Immature natural killer cell (primary cell): ENCODE measurements around the gene RASGEF1C. TPM values are rescaled to one million over a fixed set of nuclear protein-coding genes. Genes with fewer than 3 reads are reported as not detected.

Source experiments
- DNase-seq, 3 donors: peaks; one replicate each; pipeline ENCODE4 v3.0.0; 2022; ENCODE audit warnings: mixed read lengths in 1 of 3
- H3K27ac Mint-ChIP-seq, 6 donors: one replicate each; pipeline ENCODE4 v1.8.0; 2020; ENCODE audit warnings: mixed read lengths in 6 of 6, mild to moderate bottlenecking in 5 of 6, inconsistent platforms in 4 of 6, moderate library complexity in 3 of 6
- H3K27me3 Mint-ChIP-seq, 3 donors: one replicate each; pipeline ENCODE4 v1.8.0; 2020 to 2021; ENCODE audit warnings: low read depth in 3 of 3, mild to moderate bottlenecking in 3 of 3, mixed read lengths in 3 of 3, moderate library complexity in 3 of 3, inconsistent platforms in 1 of 3
- H3K36me3 Mint-ChIP-seq, 3 donors: one replicate each; pipeline ENCODE4 v1.8.0; 2020; ENCODE audit warnings: mixed read lengths in 3 of 3, inconsistent platforms in 2 of 3, mild to moderate bottlenecking in 2 of 3
- H3K4me1 Mint-ChIP-seq, 2 donors: one replicate each; pipeline ENCODE4 v1.8.0; 2020; ENCODE audit warnings: inconsistent platforms in 2 of 2, mild to moderate bottlenecking in 2 of 2, mixed read lengths in 2 of 2, moderate library complexity in 1 of 2
- H3K4me3 Mint-ChIP-seq, 5 donors: one replicate each; pipeline ENCODE4 v1.8.0; 2020; ENCODE audit warnings: mild to moderate bottlenecking in 5 of 5, mixed read lengths in 5 of 5, inconsistent platforms in 3 of 5, moderate library complexity in 3 of 5
- H3K9me3 Mint-ChIP-seq, 6 donors: one replicate each; pipeline ENCODE4 v1.8.0; 2020; ENCODE audit warnings: mild to moderate bottlenecking in 6 of 6, mixed read lengths in 6 of 6, inconsistent platforms in 4 of 6, moderate library complexity in 3 of 6
- polyA plus RNA-seq, 3 donors: library from polyadenylated mRNA; unstranded; fragments of 300-500 nt; fragmentation: Illumina TruSeq; gene quantifications; one replicate each; pipeline ENCODE4 v1.2.3, GENCODE V29; 2021

RASGEF1C gene
- polyA plus RNA-seq, 3 donors from 2014 or later = not detected

DNA sequence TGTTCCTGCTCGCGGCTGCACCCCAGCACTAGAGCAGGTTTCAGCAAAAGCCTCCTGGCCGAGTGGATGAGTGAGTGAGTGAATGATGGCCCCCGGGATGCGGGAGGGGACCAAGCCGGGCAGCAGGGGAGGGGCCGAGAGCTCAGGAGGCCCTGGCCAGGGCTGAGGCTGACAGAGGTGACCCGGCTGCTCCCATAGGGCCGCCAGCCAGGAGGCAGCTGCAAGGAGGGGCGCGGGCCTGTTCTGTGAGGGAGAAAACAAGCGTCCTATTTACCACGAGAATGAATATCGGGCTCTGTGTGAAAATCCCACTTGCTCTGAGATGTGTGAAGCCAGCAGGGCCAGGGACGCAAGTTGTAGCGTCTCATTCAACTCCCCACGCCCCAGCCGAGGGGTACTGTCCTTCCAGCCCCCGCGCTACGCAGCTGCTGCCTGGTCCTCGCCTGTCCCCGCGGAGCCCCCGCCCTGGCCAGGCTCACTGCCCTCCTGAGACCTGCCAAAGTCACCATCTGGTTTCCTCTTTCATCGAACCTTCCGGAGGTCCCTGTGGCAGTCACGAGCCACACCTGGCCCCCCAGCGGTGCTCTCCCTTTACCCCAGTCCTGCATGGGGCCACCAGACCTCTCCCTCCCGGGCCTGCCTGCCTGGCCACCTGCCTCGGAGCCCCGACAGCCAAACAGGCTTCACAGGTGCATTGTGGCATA lies 38.8 kb downstream of the RASGEF1C start:
- H3K9me3 Mint-ChIP-seq = peaks cover 0 to 1% (median 0%) of the 10 kb centered on the region in 6 donors
- H3K27ac Mint-ChIP-seq = no peak overlapping the region
- H3K4me3 Mint-ChIP-seq = no peak overlapping the region
- H3K4me1 Mint-ChIP-seq = no peaks in the 10 kb centered on the region
- peaks cover 0 to 5% (median 2%) of the 10 kb centered on the region in 3 donors for H3K27me3 Mint-ChIP-seq
- no peak for DNase-seq
- no peaks in the 10 kb centered on the region for H3K36me3 Mint-ChIP-seq

DNA sequence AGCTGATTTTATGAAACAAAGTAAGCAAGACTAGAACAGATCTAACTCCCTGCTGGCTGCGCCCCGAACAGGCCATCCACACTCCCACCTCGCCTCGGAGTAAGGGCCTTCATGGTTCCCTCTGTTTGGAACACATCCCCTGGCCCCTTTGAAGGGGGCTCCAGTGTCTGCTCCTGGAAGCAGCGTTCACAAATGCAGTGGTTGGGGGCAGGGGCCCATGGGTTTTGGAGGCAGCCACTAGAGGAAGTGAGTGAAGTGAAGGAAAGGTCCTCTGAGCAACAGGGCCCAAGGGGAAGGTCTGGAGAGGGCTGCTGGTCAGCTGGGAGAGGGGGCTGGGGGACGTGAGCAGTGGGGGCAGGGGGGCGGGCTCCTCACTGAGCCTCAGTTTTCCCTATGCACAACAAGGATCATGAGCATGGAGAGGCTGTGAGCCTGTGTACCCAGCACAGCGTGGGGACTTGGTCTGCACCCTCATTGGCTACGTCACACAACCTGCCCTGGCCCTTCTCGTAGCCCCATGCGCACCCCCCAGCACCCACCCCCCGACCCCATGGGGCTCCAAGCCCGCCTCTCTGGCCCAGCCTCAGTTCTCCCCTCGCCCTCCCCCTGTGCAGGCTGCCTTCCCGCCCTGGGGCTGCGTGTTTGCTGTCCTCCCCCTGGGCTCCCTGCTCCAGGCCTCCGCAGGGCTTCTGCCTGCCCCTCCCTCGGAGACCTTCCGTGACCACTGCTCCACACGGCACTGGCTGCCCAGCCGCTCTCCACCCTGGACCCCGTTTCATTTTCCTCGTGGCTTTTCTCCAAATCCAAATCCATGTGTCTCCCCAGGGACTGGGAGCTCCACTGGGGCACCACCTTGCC lies 39.5 kb downstream of the RASGEF1C start:
- Mint-ChIP-seq H3K27ac (no peak overlapping the region), H3K36me3 (no peaks in the 10 kb centered on the region), H3K4me3 (no peak overlapping the region), H3K9me3 (peaks cover 0 to 1% (median 0%) of the 10 kb centered on the region in 6 donors), H3K27me3 (peaks cover 0 to 5% (median 2%) of the 10 kb centered on the region in 3 donors), H3K4me1 (no peaks in the 10 kb centered on the region)
- no peak for DNase-seq

DNA sequence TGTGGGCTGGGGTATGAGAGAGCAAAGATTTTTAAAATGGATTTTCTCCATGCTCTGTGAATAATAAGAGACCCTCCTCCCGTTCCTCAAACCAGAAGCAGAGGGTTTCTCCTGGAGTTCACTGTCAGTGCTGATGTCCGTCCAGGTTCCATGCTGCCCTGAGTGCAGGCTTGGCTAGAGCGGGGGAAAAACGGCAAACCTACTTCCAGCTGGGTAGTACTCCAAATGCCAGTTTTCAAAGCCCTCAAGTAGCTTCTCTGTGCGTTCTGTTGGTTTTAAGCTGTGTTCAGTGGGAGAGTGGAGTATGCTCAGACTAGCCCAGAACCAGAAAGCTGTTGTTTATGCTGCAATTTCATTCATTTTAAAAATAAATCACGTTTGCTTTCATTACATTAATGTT lies 40.3 kb downstream of the RASGEF1C start:
- no peak overlapping the region for H3K4me3 Mint-ChIP-seq

DNA sequence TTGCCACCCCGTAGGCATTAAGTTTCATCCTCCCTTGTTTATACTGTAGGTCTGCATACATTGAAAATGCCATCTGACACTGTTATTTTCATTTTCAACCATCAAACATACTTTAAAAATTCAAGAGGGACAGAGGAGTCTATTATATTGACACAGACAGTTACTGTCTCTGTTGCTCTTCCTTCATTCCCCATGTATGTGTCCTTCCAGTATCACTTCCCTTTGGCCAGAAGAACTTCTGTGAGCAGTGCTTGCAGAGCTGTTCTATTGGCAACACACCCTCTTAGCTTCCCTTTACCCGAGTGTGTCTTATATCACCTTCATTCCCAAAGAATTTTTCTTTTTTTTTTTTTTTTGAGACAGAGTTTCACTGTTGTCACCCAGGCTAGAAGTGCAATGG lies 42.8 kb downstream of the RASGEF1C start:
- H3K4me1 Mint-ChIP-seq = no peaks in the 10 kb centered on the region
- peaks cover 2 to 5% (median 5%) of the 10 kb centered on the region in 3 donors for H3K27me3 Mint-ChIP-seq
- no peak overlapping the region for H3K4me3 Mint-ChIP-seq
- DNase-seq = no peak
- no peaks in the 10 kb centered on the region for H3K9me3 Mint-ChIP-seq
- no peaks in the 10 kb centered on the region for H3K36me3 Mint-ChIP-seq
- H3K27ac Mint-ChIP-seq = no peak overlapping the region

More for the DNA sequence above, 40.3 kb downstream of the RASGEF1C start:
- Mint-ChIP-seq H3K27ac (no peak overlapping the region), H3K36me3 (no peaks in the 10 kb centered on the region), H3K9me3 (peaks cover 0 to 1% (median 0%) of the 10 kb centered on the region in 6 donors), H3K27me3 (peaks cover 0 to 5% (median 4%) of the 10 kb centered on the region in 3 donors), H3K4me1 (no peaks in the 10 kb centered on the region)
- DNase-seq = no peak

DNA sequence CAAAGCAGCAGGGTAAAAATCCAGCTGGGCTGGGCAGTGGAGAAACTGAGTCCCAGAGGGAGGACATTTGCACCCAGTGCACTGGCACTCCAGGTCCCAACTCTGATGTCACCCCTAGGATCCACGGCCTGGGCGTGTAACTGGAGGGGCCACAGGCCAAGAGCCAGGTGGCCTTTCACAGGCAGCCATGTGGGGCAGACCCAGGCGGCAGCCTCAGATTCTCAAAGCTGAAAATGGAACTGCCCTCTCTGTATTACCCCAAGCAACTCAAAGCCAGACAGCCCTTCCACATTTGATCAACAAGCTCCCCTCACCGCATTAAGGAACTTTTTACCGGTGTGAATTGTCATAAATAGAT lies 46.7 kb downstream of the RASGEF1C start:
- Mint-ChIP-seq H3K4me3 (no peak overlapping the region), H3K36me3 (no peaks in the 10 kb centered on the region), H3K9me3 (peaks cover 0 to 2% (median 0%) of the 10 kb centered on the region in 6 donors), H3K27ac (no peak overlapping the region), H3K4me1 (peaks cover 0 to 3% of the 10 kb centered on the region in 2 donors), H3K27me3 (peaks cover 2 to 3% (median 2%) of the 10 kb centered on the region in 3 donors)
- no peak for DNase-seq

DNA sequence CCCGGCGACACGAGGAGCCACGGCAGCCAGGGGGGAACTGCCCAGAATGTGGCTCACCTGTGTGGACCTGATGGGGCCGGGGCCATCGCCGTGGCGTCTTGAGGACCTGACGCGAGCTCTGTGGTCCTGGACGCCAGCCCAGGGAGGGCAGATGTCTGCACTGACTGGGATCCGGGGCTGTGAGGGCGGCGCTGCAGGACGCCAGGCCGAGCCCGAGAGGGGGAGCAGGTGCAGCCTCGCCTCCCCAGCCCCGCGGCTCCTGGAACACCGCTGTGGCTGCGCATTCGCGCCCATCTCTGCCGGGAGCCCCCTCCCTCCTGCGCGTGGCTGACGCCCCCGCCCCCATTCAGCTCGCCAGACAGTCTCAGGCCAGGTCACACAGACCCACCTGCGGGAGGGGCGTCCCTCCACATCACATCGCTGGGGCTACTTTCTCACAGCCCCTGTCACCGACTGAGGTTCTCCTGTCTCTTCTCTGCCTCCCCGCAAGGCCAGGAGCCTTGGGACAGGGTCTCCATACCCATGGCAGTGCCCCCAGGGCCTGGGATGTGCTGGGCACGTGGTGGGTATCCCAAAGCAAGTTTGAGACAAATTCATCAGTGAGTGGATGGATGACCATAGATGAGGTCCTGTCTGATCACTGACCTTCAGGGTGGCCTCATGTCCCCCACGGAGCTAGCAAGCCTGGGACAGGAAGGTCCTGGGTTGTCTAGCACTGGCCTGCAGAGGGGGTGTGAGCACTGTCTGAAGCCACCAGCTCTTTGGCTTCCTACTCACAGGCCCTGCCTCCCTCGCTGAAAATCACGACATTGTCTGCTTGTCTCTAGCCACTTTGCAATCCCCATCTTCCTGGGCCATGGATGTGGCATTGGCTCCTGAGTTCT lies 47.3 kb downstream of the RASGEF1C start:
- Mint-ChIP-seq H3K27ac (no peak overlapping the region), H3K4me1 (peaks cover 0 to 3% of the 10 kb centered on the region in 2 donors), H3K27me3 (peaks cover 2 to 4% (median 3%) of the 10 kb centered on the region in 3 donors), H3K36me3 (no peaks in the 10 kb centered on the region), H3K9me3 (peaks cover 0 to 4% (median 0%) of the 10 kb centered on the region in 6 donors), H3K4me3 (no peak overlapping the region)
- no peak for DNase-seq

DNA sequence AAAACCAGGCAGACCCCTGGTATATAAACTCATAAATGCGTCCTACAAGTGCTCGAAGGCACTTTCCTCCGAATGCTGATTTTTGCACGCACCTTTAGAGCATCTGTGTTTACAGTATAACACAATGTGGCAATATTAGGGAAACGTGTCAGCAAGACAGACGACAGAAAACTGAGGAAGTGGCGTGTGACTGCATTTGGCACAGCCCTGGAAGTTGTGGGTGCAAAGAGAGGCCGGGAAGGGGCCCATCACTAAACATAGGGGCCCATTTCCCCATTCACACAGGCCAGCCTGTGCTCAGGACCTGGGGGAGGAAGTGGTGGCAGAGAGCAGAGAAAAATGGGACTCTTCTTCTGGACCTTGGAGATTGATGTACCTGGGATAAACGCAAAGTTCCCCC lies 48.2 kb downstream of the RASGEF1C start:
- peaks cover 0 to 3% of the 10 kb centered on the region in 2 donors for H3K4me1 Mint-ChIP-seq
- no peak overlapping the region for H3K4me3 Mint-ChIP-seq
- H3K27me3 Mint-ChIP-seq = peaks cover 2 to 4% (median 3%) of the 10 kb centered on the region in 3 donors
- H3K9me3 Mint-ChIP-seq = peaks cover 0 to 4% (median 0%) of the 10 kb centered on the region in 6 donors
- no peak for DNase-seq
- H3K36me3 Mint-ChIP-seq = no peaks in the 10 kb centered on the region
- no peak overlapping the region for H3K27ac Mint-ChIP-seq

DNA sequence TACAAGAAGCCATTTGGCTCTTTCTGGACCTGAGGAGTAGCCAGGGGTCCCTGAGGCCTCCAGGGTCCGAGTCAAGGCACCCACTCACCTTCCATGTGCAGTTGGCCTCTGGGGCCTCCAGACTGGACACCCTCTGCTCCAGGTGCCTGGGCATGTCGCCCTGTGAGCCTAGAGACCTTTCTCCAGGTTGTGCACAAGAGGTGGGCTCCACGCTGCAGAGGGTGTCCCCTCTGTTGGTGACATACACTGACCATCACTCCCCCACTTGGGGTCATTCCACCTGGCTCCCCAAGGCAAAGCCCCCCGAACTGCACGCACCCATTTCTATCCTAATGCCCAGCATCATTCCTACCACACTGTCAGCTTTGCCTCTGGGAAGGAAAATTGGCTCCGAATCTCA lies 48.8 kb downstream of the RASGEF1C start:
- H3K4me1 Mint-ChIP-seq = peaks cover 0 to 3% of the 10 kb centered on the region in 2 donors
- H3K4me3 Mint-ChIP-seq = no peak overlapping the region
- H3K27me3 Mint-ChIP-seq = peaks cover 2 to 4% (median 3%) of the 10 kb centered on the region in 3 donors
- H3K9me3 Mint-ChIP-seq = peaks cover 0 to 4% (median 0%) of the 10 kb centered on the region in 6 donors
- DNase-seq = no peak
- no peak overlapping the region for H3K27ac Mint-ChIP-seq
- no peaks in the 10 kb centered on the region for H3K36me3 Mint-ChIP-seq

DNA sequence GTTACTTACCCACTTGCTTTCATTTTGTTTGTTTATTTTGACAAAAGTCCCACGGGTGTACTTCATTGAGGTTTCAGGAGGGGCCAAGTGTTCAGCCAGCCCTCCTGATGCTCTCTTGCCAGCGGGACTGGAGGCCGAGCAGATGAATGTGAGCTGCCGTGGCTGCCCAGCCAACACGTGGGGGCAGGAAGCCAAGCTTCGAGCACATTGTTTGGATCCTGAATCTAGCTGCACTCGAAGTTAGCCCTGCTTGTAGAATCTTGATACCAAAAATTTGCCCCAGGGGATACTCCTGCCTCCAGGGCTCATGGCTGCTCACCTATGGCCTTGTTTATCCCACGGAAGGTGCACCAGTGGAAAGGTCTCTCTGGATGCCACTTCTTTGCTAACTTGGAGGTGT lies 49.3 kb downstream of the RASGEF1C start:
- H3K27ac Mint-ChIP-seq = no peak overlapping the region
- H3K4me3 Mint-ChIP-seq = no peak overlapping the region
- peaks cover 2 to 4% (median 3%) of the 10 kb centered on the region in 3 donors for H3K27me3 Mint-ChIP-seq
- H3K36me3 Mint-ChIP-seq = no peaks in the 10 kb centered on the region
- H3K9me3 Mint-ChIP-seq = peaks cover 0 to 4% (median 0%) of the 10 kb centered on the region in 6 donors
- peaks cover 0 to 3% of the 10 kb centered on the region in 2 donors for H3K4me1 Mint-ChIP-seq
- DNase-seq = no peak

DNA sequence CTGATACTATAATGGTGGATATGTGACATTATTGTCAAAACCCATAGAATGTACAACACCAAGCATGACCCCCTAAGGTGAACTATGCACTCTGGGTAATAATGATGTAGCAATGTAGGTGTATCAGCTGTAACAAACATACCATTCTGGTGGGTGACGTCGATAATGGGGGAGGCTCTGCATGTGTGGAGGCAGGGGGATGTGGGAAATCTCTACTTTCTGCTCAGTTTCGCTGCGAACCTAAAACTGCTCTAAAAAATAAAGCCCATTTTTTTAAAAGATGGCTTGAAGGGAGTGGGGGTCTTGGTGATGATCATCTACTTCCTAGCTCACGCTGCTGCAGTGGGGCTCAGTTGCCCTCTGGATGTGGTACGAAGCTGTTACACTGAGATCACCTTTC lies 51.1 kb downstream of the RASGEF1C start:
- Mint-ChIP-seq H3K9me3 (peaks cover 0 to 4% (median 0%) of the 10 kb centered on the region in 6 donors), H3K27ac (no peak overlapping the region), H3K4me3 (no peak overlapping the region), H3K4me1 (peaks cover 0 to 3% of the 10 kb centered on the region in 2 donors), H3K36me3 (no peaks in the 10 kb centered on the region), H3K27me3 (peaks cover 1 to 4% (median 3%) of the 10 kb centered on the region in 3 donors)
- no peak for DNase-seq

DNA sequence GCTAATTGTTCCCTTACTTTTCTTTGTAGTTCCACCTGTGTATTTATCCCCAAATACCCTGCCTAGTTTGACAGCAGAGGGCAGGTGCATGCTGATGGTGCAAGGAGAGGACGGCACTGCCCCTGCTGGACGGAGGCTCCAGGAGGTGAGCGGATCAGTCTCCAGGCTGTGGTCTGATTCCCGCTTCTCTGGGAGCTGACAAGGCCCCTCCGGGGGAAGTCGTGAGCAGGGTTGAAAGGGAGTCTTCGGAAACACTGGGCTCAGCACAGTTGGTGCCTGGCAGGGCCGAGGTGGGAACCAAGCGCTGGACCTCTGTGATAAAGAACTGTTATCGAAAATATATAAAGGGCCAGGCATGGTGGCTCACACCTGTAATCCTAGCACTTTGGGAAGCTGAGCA lies 52.9 kb downstream of the RASGEF1C start:
- Mint-ChIP-seq H3K4me3 (no peak overlapping the region), H3K36me3 (no peaks in the 10 kb centered on the region), H3K27me3 (peaks cover 1 to 3% (median 2%) of the 10 kb centered on the region in 3 donors), H3K9me3 (peaks cover 0 to 4% (median 0%) of the 10 kb centered on the region in 6 donors), H3K27ac (no peak overlapping the region), H3K4me1 (peaks cover 0 to 3% of the 10 kb centered on the region in 2 donors)
- no peak for DNase-seq

DNA sequence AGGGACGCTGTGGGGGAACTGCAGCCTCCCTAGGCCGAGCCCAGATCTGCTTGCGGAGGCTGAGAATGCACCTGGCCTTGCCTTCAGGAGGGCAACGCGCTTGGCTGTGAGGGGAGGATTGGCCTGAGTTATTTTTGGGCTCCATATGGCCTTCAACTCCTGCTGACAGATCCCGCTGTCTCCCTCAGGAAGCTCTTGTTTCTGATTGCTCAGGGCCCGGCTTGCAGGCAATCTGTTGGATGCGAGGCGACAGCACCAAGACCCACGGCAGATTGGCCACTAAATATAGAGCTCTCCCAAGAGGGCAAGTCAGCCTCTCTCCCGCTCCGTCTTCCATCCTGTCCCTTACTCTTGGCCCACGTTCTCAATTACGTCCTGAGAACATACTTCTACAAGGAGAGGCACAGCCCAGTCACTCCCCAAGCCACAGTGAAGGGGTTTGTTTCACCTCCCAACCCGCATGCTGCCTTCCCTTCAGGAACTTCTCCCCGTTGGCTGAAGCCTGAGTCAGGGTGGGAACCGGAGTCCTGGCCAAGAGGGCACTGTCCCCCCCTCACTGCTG lies 53.6 kb downstream of the RASGEF1C start:
- H3K36me3 Mint-ChIP-seq = no peaks in the 10 kb centered on the region
- no peak for DNase-seq
- H3K27me3 Mint-ChIP-seq = peaks cover 0 to 2% (median 1%) of the 10 kb centered on the region in 3 donors
- peaks cover 0 to 4% (median 0%) of the 10 kb centered on the region in 6 donors for H3K9me3 Mint-ChIP-seq
- H3K27ac Mint-ChIP-seq = no peak overlapping the region
- no peak overlapping the region for H3K4me3 Mint-ChIP-seq
- H3K4me1 Mint-ChIP-seq = no peaks in the 10 kb centered on the region

DNA sequence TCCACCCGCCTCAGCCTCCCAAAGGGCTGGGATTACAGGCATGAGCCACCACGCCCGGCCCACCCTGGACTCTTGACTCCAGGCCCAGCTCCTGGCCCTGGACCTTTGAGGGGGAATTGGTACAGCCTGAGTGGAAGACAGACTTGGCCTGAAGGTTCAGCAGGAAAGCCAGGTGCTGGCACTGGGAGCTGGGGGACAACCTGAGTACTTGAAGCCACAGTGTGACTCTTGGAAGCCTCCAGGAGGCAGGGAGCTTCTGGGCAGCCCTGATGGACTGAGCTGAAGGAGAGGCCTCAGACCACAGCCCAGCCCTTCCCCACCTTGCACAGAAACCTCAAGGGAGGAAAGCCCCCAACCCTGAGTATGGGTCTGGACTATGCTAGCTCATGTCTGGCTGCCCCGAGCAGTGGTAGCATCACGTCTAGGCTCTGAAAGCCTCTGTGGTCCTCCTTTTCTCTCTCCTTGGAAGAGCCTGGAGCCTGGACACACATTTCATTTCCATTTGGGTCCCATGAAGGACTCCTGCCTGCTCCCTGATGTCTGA lies 54.1 kb downstream of the RASGEF1C start:
- no peak overlapping the region for H3K27ac Mint-ChIP-seq
- no peaks in the 10 kb centered on the region for H3K36me3 Mint-ChIP-seq
- peaks cover under 1 to 6% (median 3%) of the 10 kb centered on the region in 6 donors for H3K9me3 Mint-ChIP-seq
- no peak for DNase-seq
- no peaks in the 10 kb centered on the region for H3K4me1 Mint-ChIP-seq
- H3K27me3 Mint-ChIP-seq = peaks cover 0 to 2% (median 1%) of the 10 kb centered on the region in 3 donors
- no peak overlapping the region for H3K4me3 Mint-ChIP-seq
